ENCODE results near the gene ERO1B.

Gene ERO1B

GRCh38 chr1:236176337-236177336 lies 105.1 kb downstream of the ERO1B start:
- no peak for DNase-seq

GRCh38 chr1:236175642-236176336 lies 106.0 kb downstream of the ERO1B start:
- no peak for DNase-seq

GRCh38 chr1:236173174-236173767 lies 108.5 kb downstream of the ERO1B start:
- DNase-seq, result no peak

- DNase-seq, result peak; percentile 59
Observed at GRCh38 chr1:236172041-236172579, 109.6 kb downstream of the ERO1B start.

- no peak for DNase-seq
Observed at GRCh38 chr1:236168716-236169429, 112.9 kb downstream of the ERO1B start.

GRCh38 chr1:236167578-236167977 lies 114.2 kb downstream of the ERO1B start:
- DNase-seq, result no peak

- no peak for DNase-seq
Observed at GRCh38 chr1:236167154-236167553, 114.6 kb downstream of the ERO1B start.

GRCh38 chr1:236166041-236166440 lies 115.7 kb downstream of the ERO1B start:
- DNase-seq, result no peak
